HG02759 (cell line): ENCODE results near the gene GALNT2.
A peak's percentile ranks its signal among the peaks of the same experiment; 100 is the strongest.

ENCODE experiments used
- ATAC-seq: cut with Tn5 transposase; IDR thresholded peaks from one replicate; pipeline ENCODE4 v1.9.1; 2021; ENCODE audit warnings: mild to moderate bottlenecking, moderate library complexity; ENCODE audit not compliant: unreplicated experiment

The GALNT2 gene

DNA sequence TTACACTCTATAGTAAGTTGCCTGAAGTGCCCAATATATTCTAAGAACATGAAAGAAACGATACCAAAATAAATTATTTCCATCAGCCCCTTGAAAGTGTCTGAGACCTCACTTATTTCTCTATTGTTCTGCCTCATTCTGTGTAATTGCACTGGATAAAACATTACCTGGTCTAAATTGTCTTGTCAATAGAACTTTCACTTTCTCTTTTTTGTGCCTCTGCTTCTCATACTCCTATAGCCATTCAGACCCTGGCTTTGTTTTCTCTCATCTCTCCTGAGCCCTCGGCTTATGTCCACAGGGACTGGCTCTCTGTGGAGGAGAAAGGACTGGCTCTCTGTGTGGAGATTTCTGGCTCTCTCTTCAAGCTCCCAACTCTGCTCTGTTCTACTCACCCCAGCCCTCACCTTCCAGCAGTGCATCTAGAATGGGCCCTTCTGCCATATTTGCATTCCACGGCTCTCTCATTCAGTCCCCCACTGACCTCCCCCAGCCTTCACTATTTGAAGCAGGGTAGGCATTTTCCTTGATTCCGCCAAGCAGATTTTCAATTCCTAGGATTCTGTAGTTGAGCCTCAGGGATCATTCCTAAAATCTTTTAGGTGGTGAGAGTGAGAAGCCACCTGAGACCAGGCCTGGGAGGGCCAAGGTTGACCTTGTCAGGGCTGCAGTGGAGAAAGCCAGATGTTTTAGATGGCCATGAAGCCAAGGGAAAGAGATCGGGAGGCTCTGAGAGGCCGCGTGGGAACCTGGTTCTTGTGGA lies 15.9 kb upstream of the GALNT2 start:
- no peak for ATAC-seq

DNA sequence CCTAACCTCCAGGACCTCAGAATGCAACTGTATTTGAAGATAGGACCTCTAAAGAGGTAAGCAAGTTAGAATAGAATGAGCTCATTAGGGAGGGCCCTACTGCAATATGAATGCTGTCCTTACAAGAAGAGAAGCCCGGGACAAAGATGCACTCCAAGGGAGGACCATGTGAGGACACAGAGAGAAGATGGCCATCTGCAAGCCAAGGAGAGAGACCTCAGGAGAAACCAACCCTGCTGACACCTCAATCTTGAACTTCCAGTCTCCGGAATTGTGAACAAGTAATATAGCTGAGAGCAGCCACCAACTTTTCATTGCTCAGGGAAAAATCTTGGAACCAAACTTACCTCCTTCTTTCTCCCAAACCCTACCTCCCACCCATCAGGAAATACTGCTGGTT lies 15.0 kb upstream of the GALNT2 start:
- ATAC-seq, result no peak

- ATAC-seq, result no peak
These were observed 14.4 kb upstream of the GALNT2 start for GRCh38 chr1:230052665-230053064.

DNA sequence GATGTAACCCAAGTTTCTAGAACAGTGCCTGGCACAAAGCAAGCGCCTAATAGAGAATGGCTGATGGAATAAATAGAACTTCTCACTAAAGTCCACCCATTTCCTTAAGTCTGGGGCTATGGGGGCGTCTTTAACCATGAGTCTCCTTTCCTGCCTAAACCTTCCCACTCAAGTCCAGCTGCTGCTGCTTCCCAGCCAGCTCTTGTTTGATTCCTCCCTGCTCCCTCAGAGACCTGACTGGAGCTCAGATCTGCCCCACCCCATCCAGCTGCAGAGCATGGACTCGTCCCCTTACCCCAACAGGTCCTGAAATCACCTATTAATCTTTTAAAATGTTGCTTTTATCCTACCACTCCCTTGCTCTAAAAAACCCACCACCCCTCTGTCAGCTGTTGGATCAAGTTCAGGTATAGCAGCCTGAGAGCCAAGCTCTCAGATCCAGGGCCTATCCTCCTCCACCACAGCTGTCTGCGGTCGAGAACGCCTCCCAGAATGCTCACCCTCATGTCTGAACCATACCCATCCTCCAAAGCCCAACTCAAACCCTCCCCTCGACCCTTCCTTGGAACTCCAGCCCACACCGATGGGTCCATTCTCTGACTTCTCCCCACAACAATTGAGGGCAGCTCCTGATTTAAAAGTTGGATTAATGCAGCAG lies 12.8 kb upstream of the GALNT2 start:
- ATAC-seq, result no peak

DNA sequence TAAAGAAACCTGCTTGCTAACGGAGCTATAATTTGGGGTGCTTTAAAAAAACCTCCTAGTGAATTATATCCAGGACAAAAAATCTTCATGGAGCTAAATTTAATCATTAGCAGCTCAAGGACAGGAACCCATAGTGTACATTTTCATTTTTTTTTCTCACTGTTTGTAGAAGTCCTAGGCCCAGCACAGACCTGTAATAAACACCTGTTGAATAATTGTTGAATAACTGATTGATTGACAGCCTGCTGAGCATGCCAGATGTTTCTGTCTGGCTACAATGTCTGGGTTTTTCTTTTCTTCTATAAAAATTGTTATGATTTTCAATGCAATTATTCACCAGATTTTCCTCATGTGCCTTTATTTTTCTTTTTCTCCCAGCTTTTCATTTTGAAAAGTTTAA lies 10.9 kb upstream of the GALNT2 start:
- ATAC-seq, result no peak

GRCh38 chr1:230057100-230057499 lies 9.9 kb upstream of the GALNT2 start:
- no peak for ATAC-seq

DNA sequence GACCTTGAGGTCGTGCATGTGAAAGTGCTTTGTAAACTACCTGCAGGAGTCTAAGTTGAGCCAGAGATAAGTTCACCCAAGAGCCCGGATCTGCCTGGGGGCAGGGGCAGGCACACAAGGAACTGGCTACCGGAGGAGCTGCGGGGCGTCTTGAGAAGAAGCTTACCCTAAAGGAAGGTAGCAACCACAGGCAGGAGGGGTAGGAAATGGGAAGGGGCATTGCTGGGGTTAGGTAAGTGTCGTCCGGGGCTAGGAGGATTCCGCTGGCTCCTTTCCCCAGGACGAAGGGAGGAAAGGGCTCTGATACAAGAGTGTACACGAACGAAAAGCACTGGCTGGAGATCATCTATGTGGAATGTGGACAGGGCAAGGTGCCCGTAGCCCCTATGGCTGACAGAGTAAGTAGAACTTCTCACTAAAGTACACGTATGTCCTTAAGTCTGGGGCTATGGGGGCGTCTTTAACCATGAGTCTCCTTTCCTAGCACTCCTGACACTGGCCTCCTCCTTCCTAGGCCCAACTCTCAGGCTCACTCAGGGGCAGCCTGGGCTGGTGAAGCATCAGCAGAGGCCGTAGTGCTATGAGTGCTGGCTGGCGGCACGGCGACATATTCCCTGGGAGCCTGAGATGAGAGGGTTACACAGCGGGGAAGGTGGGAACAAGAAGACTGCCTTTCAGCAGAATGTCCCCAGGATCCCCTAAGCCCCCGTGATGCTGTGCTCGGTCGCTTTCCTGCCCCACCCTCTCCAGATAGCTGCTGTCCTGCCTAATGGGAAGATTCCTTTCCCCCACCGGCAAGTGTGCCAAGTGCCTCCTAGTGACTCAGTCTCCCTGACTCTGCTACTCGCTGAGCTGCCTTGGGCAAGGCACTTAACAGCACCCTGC lies 9.1 kb upstream of the GALNT2 start:
- no peak for ATAC-seq

- ATAC-seq, result no peak
These were observed 8.4 kb upstream of the GALNT2 start for GRCh38 chr1:230058626-230059025.

DNA sequence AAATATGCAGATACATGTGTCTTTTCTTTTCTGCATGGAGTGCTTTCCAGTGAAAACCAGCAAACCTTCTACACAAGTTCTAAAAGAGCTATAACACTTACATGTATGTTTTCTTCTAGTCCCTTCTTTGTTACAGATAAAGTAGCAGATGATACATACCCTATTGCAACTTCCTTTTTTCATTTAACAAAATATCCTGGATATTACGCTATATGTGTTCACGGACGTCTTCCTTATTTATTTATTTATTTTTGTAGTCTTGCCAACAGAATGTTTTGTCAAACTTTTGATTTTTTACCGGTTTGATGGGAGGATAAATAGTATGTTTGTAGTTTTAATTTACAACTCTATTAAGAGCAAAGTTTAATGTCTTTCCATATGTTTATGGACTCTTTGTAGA lies 5.2 kb upstream of the GALNT2 start:
- no peak for ATAC-seq

- no peak for ATAC-seq
These were observed 4.5 kb upstream of the GALNT2 start for GRCh38 chr1:230062521-230062920.

DNA sequence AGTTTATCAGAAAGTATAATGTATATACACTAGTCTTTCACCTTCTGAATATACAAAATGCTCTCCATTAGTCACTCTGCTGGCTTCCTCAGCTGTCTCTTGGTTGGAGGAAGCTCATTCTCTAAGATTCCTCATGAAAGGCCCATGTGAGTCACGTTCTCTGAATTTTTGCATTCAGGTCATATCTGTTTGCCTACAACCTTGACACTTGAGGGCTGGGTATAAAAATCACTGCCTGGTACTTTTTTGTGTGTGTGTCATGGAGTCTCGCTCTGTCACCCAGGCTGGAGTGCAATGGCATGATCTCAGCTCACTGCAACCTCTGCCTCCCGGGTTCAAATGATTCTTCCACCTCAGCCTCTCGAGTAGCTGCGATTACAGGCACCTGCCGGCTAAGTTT lies 2.8 kb upstream of the GALNT2 start:
- ATAC-seq, result no peak

DNA sequence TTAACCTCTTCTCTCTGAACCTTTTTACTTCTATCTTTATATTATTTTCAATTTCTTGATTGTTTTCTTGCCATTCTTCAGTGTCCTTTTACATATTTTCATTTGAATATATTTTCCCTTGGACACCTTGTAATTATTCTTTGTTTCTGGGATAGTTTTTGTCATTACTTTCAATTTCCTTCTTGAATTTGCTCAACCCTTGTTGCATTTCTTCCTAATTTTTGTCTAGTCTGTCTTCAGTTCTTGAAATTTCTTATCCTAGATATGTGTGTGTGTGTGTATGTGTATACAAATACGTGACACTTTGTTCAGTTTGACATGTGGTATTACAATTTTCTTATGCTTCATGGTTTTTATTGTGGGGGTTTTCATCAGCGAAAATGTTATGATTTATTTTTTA lies 1.9 kb upstream of the GALNT2 start:
- no peak for ATAC-seq

DNA sequence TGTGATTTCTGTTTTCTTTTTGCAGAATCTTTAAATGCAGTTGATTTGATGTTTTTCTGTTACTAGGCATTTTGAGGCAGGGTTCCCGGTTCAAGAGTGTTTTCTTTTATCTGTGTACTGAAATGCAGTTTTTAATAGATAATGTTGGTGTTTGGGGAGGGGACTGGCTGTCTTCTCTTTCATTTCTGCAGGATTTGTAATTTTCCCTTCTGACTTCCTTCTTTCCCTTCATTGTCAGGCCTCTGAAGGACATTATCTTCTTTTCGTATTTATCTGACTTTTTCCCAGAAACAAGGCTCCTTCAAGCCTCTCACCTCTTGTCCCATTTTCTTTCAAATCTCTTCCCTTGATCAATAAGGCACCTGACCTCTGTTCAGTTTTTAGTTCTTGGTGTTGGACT lies 1.5 kb upstream of the GALNT2 start:
- no peak for ATAC-seq

GRCh38 chr1:230066031-230066430 lies 1.0 kb upstream of the GALNT2 start:
- ATAC-seq, result no peak

DNA sequence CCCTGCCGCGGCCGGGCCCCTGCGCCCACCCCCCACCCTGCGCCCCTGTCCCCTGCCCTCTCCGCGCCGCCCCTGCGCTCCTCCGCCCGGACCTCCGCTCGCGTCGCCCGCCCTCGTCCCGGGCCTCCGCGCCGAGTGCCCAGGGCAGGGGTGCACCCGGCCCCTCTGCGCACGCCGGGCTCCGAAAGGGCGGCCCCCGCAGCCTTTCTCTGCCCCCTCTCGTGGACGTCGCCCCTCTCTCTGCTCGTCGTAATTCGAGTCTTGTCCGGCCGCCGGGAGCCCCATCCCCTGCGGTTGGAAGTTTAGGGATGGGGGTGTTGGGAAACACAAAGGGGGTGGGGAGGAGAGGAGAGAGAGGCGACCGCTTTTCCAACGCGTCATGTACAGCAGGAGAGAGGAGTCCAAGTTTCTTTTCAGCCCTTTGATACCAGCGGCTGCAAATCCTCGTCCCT lies 407 bp downstream of the GALNT2 start:
- ATAC-seq, result peak; percentile 28

DNA sequence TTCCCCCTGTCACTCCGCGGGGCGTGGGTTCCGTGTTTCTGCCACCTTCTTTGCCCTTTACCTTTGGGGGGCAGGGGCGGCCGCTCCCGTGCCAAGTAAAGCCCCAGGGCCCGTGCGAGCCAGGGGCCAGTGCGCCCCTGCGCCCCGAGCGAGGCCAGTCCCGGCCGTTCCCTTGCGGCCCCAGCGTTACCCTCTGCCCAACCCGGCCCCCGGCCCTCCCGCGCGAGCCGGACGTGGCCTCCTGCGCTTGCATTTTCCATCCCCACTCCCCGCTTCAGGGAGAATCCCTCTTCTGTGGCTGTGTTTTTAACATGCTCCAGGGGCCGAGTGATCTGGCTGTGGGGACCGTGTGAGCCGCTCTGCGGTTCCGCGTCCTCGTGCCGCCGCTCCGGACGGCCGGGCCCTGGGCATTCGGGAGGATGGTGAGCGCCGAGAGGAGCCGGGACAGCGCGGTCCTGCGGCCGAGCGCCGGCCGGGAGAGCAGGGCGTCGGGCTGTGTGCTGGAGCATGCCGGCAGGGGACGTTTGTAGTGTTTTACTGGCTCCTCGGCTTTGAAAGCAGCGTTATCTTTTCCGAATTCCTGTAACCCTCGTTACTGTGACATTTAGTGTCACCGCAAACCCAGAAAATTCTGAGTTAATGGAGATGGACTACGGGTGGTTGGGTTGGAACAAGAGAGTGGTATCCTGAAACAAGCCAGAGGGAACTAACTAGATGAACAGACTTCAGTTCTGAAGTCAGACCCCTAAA lies 1.0 kb downstream of the GALNT2 start:
- ATAC-seq, result no peak

GRCh38 chr1:230068621-230068873 lies 1.5 kb downstream of the GALNT2 start:
- ATAC-seq, result no peak

GRCh38 chr1:230068952-230069684 lies 2.1 kb downstream of the GALNT2 start:
- no peak for ATAC-seq

GRCh38 chr1:230069796-230070195 lies 2.8 kb downstream of the GALNT2 start:
- no peak for ATAC-seq
